ENCODE results near the gene COQ8A.

DNA sequence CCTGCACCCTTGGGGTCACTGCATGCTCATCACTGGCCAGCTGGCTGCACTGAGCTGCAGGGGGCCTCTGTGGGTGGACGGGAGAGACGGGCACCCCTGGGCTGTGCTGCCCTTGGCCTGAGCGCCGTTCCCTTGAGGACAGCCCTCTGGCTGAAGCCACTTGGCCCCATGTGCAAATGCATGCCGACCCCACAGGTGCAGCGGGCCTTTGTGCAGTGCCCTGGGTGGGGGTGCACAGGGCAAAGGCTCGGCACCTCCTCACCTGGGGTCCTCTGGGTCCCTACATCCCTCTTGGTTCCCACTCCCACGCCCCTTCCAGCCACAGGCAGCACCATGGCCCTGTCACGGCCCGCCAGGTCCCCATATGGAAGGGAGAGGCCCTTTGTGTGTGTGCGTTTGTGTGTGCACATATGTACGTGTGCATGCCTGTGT, 41.3 kb downstream of the COQ8A start:
- TF ChIP-seq EP300 (IDR thresholded peaks at IDR 0.05) = no peak
- TF ChIP-seq, protein P1, sequence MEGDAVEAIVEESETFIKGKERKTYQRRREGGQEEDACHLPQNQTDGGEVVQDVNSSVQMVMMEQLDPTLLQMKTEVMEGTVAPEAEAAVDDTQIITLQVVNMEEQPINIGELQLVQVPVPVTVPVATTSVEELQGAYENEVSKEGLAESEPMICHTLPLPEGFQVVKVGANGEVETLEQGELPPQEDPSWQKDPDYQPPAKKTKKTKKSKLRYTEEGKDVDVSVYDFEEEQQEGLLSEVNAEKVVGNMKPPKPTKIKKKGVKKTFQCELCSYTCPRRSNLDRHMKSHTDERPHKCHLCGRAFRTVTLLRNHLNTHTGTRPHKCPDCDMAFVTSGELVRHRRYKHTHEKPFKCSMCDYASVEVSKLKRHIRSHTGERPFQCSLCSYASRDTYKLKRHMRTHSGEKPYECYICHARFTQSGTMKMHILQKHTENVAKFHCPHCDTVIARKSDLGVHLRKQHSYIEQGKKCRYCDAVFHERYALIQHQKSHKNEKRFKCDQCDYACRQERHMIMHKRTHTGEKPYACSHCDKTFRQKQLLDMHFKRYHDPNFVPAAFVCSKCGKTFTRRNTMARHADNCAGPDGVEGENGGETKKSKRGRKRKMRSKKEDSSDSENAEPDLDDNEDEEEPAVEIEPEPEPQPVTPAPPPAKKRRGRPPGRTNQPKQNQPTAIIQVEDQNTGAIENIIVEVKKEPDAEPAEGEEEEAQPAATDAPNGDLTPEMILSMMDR (IDR thresholded peaks at IDR 0.05) = no peak

Data from esophagus muscularis mucosa (tissue), 3 donors.